ENCODE data around the gene GOLT1A.
A peak's percentile ranks its signal among the peaks of the same experiment; 100 is the strongest.

The GOLT1A gene

DNA sequence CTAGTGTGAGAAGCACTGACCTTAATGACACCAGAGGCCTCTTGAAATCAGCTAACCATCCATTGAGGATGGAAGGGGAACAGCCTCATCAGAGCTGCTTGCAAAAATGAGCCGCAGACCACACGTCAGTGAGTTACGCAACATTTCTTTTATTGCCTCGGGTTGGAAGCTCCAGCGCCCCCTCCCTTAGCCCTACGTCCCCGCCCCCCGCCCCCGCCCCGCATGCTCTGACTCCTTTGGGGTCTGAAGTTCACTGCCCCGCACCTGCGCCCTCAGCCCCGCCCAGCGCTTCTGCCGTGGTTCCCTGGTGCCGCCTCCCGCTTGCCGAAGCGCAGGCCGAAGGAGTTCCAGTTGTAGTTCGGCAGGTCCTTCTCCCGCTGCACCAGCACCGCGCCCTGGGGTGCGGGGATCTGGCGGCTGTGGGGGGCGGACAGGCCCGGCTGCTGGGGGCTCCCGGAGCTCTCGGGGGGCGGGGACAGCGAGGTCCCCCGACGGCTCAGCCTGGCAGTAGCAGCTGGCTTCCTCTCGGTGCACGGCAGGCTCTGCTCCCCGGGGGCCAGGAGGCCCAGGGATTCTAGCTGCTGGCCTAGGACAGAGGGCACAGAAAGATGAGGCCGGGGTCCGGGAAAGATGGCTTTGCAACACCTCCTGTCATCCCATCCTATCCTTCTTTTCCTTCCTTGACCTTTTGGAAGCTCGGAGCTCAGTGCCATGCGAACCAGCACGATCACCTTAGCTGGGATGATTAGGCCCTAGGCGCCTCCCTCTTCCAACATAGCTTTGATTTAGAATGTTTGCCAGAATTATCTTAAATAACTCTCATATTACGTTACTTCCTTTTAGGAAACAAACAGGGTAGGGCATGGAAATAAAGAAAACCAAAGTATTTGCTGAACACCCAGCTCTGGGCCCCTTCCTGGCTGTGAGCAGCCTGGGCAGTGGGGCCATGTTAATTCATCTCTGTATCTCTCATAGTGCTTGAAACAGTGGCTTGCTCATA is 23.3 kb downstream of the GOLT1A start:
- DNase-seq: peak; percentile 10 to 14

DNA sequence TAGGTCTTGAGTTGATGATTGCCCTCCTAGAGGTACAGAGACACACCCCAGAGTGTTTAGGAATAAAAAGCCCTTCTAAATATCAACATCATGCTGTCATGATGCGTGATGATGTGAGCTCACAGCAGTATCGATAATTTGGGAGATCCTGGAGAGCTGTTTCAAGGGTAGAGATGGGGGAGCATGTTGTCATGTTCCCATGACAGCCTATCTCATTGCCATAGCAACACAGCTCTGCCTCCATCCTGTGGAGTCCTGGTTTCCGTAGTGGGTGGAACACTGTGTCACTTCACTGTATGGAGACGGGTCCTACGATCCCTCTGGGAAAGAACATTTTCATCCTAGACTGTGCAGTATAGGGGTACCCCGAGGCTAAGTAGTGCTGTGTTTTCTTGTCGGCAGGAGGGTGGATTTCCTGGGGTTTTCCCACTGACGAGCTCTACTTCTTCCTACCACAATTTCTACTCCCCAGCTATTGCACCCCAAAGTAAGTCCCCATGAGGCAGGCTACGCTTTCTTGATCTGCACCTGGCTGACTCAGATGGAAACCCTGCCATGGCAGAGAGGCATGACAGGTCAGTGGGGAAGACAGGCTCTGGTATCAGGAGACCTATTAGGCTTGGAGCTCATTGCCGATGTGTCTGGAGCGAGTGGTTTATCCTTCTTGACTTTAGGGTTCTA is 24.7 kb downstream of the GOLT1A start:
- DNase-seq: no peak

DNA sequence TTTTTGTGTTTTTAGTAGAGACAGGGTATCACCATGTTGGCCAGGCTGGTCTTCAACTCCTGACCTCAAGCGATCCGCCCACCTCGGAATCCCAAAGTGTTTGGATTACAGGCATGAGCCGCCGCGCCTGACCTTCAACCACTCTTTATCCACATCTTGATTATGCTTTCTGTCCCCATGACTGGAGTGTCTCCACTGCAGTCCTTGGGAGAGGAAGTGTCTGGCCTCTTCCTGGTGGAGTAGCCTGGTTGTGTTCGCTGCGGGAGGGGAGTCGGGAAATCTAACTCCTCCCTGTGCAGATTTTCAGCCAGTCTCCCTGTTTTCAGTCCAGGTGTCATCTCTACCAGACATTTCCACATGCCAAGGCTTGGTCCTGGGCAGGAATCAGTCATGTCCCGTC is 27.2 kb downstream of the GOLT1A start:
- no peak for DNase-seq

DNA sequence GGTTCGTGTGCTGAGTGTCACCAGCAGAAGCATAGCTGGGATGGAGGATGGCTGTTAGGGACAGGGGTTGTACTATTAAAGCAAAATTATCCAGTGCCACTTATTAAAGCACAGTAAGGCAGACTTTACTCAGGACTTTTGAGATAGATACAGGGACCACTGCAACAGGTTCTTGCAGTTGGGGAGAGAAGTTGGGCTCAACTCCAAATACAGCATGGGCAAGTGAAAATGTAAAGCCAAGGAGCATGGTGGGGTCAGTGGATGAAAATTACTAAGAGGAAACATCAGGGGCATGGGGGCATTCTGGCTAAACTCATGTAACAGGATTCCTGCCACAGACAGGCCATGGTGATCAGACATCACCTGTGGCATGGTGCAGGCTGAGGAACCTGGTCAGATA is 32.7 kb downstream of the GOLT1A start:
- DNase-seq: no peak

DNA sequence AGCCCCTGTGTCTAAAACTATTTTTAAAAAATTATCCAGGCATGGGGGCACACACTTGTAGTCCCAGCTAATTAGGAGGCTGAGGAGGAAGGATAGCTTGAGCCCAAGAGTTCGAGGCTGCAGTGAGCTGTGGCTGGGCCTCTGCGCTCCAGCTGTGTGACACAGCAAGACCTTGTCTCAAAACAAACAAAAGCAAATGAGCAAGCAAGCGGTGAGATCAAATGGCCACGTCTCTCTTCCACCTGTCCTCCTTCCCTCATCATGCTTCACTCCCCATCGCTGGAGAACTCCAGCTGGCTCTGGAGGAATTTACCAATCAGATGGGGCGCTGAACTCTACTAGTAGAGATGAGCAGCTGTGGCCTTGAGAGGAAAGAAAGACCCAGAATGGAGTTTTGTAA is 33.7 kb downstream of the GOLT1A start:
- DNase-seq: no peak

DNA sequence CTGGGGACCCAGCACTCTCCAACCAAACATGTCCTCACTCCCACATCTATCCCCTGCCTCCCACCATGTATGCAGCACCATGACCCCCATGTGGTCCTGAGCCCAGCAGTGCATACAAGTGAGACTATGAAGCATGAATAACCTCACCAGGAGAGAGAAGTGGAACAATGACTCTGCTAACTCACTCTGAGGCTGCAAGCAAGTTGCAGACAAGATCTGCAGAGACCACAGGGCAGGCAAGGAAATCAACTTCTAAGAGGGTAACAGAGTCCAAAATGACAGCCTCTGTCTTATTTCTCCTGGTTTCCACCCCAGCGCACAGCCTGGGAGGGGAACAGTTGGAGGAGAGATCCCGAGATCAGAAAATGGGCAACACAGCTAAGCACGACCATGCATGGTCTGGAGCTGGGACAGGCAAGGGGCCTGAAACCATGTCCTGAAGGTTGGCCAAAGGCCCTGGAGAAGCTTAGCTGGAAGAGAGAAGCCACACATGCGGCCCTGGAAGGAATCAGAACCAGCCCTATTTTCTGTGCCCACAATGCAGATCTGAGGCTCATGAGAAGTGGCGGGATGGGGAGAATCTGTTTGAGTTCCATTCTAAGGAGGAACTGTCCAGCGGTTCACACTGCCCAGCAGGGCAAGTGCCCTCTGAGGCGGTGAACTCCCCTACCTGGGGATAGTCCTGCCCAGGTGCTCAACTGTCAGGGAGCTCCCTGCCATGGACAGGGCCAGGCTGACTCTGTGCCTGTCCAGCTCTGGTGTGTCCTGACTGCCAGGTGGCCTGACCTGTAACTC is 35.1 kb downstream of the GOLT1A start:
- DNase-seq: no peak

DNA sequence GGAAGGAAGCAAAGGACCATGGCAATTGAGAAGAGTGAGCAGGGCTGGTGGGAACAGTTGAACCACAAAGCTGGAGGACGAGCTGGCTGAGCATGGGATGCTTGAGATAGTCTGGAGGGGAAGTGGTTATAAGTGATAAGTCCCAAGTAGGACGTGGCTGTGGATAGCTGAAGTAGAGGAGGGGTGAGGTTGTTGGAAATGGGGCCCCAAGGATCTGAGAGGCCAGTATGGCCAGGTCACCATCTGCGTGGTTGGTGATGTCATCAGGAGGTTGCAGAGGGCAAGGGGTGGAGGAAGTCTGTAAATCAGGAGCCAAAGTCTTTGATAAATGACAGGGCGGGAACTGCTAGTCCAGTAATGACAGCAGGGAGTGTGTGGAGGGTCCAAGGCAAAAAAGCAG is 36.7 kb downstream of the GOLT1A start:
- no peak for DNase-seq

DNA sequence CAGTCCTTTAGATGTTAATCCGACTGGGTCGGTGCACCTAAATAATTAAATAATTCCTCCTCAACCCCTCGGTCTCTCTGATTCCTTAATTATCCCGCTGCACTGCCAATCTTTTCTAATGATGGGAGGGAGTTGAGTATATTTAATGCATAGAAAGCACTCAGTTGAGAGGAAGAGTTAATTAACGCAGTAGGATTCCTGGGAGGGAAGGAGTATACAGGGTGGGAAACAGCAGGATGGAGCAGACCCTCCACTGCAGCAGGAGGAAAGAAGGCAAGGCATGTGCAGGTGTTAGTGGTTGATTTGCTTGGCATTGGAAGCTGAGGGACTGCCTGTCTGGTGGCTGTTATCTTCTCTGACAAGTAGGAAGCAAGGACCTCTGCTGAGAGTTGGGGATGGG is 37.7 kb downstream of the GOLT1A start:
- DNase-seq: no peak

DNA sequence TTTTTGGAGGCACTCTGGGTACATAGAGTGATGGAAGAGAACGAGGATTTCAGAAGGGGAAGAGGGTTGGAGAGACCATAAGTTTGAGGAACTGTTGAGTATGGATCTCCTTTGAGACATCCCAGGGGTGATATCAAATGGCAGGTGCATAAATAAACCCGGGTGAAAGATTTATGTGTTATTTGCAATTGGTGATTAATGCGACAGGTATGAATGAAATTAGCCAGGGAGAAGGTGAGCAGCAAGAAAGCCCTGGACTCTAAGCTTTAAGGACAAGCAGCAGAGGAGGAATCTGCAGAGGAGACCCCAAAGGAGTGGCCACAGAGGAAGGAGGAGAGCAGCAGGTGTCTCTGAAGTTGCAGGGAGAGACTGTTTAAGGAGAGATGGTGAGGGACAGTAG is 38.8 kb downstream of the GOLT1A start:
- no peak for DNase-seq

DNA sequence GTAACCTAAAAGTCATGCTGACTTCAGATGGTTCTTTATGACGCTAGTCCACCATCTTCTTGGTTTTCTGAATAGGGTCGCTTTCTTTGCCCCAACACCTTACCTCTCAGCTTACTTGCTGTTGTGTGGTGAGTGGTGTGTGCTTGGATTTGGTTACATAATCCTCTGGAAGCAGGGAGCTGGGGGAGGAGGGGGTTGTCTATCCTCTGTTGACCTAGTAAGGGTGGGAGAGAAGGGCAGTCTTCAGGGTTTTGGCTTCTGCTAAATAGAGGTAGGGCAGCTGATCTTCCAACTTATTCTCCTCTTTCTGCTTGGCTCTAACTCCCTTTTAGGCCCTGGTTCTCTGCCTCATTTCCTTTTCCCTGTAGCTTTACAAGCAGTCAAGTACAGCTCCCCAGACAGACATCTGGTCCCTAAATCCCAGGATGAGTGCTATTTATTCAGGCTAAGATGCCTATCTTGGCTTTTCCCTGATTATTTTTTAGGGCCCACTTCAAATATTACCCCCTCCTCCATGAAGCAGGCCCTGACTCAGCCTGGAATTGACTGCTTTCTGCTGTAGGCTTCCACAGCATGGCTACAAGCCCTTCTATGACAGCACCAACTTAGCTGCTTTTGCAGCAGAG is 41.3 kb downstream of the GOLT1A start:
- DNase-seq: no peak

DNA sequence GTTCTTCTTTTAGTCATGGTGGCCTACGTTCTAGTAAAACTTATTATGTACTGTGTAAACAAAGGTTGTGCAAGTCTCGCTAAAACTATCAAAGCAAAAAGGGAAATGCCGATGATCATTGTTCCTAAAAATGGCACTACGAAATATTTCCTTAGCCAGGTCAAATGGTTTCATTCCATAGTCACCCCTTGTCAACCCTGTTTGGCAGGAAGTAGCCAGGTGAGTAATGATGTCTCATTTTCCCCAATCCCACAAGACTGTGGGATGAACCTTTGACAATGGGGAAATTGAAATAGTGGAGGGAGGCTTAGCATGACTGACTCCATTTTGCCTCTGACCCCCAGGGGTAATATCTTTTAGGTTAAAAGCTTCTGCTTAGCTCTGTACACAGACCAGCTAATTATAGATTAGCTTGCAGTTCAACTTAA is 42.0 kb downstream of the GOLT1A start:
- no peak for DNase-seq

DNA sequence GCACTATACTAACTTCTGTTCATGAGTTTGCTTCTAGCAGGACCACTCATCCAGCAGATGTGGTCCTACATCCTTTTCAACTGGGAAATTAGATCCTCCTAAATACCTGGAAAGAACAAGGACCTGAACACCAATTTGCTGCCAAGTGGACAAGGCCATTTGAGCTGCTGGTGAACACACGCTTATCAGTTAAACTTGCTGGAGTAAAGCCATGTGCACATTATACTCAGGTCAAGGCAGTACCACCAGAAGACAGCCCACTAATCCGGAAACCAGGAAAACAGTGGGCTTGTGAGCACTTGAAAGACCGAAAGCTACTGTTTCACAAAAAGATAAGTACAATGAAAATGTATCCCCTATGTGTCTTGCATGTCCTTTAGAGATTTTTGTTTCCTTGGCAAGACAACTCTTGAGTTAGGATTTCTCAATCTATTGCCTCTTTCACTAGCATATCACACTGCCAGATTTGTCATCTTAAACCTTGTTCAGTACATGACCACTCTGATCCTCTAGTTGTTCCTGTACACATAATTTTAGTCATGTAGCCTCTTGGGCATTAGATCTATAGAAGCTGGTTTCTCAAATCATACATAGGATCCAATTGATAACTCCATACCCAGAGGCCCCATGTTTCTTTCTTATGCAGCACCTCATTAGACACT is 43.2 kb downstream of the GOLT1A start:
- DNase-seq: no peak

DNA sequence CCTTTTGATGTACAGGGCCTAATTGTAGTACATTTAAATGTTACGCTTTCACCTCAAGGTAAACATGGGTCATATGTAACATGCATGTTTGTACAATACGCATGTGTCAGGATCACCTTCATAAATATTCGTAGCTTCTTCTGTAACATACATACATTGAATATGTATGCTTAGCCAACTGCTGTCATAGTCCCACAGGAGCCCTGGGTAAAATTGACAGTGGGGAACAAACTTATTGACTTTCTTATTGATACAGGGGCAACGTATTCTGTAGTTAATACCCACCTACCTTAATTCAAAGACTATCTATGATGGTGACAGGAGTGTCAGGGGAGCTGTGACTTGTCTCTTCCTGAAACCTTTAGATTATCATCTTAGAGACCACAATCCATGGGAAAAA is 43.9 kb downstream of the GOLT1A start:
- DNase-seq: no peak

DNA sequence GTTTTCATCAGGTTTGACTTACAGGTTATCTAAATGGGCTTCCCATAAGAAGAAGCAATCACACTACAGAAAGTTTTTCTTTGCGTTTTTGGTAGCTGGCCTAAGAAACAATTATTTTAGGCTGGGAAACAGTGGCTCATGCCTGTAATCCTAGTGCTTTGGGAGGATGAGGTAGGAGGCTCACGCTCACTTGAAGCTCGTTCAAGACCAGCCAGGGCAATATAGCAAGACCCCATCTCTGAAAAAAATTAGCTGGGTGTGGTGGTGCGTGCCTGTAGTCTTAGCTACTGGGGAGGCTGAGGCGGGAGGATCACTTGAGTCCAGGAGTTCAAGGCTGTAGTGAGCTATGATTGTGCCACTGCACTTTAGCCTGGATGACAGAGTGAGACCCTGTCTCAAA is 46.1 kb downstream of the GOLT1A start:
- DNase-seq: no peak

DNA sequence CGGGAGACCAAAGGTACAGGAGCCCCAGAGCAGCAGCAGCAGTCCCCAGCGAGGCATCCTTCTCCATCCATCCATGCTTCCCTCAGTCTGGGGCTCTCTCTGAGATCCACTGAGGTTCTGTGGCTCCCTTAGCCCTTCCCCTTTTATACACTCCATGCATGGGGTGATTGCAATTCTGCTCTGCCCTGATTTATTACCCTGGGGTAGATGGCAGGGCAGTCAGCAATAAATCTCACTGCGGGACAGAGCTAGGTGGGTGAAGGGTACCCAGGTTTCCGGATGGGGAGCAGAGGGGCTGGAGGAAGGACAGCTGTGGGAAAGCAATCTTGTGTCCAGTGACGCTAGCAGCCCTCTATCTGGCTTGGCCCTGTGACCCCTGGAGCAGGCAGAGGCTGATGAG is 47.6 kb downstream of the GOLT1A start, which contains the start of gene REN:
Gene REN (minus strand): TSS at position 119 of the 400 bp plus-strand sequence. CDS start 44 bp downstream, at position 75.
- no peak for DNase-seq

DNA sequence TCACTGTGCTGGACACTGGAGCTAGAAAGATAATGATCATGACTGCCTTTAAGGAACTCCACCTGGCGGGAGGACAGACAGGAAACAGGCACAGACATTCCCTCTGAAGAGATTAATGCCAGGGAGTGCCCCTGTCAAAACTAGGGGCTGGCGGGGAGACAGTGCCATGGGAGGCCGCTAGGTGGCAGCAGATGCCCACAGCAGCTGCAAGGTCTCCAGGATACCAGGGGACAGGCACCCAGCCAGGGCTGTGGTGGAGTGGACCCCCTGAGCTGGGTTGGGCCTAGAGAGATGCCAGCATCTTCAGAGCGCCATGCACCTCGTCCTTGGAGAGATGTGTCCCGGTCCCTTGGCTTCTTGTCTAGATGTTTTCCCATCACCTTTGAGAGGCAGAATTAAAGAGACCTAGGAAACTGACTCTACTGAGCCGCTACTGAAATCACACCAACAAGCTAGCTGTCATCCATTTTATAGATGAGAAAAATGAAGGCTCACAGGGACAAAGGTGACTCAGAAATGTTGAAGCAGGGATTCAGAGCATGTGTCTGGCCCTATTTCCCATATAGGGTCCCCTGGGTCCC is 51.2 kb downstream of the GOLT1A start:
- DNase-seq: peak; percentile 69 to 76

DNA sequence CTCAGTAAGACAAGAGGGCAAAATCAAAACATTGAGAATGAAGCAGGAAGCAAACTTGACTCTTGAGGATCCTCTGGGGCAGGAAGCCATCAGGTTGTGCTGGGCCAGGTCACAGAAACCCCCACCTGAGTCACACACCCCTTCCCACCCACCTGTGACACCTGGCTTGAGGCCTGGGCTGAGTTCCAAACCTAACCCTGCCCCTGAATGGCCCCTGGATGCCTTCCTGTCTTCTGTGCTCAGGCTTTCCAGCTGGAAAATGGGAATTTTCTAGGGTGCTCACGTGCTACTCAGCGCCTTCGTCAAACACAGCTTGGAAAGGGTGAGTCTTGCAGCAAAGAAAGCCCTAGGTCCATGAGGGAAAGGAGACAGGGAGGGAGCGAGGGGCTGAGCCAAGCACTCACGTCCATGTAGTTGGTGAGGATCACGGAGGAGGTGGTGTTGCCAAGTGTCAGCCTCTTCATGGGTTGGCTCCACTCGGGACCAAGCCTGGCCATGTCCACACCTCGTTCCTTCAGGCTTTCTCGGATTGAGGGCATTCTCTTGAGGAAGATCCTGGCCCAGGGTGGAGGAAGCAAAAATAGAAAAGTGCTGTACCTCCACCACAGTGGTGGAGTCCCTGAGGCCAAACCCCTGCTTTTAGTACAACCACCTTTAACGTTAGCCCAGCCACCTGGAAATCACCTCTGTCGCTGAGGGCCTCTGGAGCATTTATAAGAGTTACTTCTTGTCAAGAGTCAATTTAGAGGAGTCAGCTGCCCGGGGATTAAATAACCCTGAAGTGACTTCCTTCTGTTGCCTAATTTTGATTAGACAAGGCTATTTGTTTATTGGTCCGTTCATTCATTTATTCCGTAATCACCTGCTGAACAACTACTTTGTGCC is 51.9 kb downstream of the GOLT1A start:
- DNase-seq: no peak

DNA sequence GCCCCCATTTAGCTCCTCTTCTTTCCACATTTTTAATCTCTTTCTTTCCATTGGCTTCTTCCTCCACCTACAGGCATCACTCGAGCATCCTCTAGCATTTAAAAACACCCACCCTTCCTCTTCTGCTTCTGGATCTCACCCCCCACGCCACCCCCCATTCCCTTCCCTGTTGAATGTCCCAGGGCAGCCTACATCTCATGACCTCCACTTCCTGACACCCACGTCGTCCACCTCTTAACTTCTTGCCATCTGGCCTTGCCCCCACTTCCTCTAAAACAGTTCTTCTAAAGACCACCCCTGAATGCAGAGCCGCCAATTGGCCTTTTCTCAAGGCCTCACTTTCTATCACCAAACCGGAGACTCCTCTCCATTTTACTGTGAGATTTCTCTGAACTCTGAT is 55.8 kb downstream of the GOLT1A start:
- DNase-seq: no peak

DNA sequence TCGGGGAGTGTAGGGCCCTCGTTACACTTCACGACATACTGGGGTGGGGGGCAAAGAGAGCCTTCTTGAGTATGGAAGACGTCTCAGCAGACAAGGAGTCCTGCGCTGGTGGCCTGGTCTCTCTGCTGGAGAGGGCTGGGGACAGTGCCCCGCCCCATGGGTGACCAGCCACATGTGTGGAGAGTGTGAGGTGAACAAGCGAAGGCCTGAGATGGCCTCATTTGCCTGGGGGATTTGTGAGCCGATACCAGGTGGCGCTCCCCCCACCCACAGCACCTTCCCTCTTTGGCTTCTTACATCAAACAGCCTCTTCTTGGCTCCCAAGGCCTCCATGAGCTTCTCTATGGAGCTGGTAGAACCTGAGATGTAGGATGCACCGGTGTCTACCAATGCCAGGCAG is 57.9 kb downstream of the GOLT1A start:
- no peak for DNase-seq

DNA sequence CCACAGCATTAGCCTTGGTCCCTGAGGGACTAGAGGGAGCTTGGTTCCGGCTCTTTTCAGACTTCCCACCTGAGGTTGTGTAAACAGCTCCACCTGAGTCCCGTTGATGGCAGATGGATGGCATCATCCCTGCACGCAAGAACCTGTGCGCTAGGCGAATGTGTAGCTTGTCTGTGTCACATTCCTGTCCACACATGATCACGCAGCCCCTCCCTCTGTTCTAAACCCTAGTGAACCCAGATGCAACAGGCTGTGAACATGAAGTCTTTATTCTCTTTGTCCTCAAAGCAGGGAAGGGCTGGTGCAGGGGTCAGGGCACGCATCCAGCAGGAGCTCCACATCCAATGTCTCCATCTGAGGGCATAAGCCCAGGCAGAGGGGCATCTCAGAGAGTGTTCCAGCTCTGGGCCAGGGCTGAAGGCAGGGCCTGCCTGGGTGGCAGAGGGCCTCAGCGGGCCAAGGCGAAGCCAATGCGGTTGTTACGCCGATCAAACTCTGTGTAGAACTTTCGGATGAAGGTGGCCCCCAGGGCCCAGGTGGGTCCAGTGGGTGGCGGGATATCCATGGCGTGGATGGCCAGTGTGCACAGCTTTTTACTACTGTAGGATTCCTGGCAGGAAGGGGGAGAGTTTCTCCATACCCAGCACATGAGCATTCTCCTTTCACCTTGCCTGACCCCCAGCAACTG is 59.1 kb downstream of the GOLT1A start:
- DNase-seq: no peak
